Small intestine (tissue), 7 donors: ENCODE results near the gene GJC1. TPM values are rescaled to one million over a fixed set of nuclear protein-coding genes. Genes with fewer than 3 reads are reported as not detected.

Source experiments
- DNase-seq, 2 donors: peaks; one replicate each; pipeline versions ENCODE4 v3.0.0 to v3.0.0-alpha.2; 2013
- FAIRE-seq: peaks from 2 replicates; lab custom pipeline; 2012; peaks lifted over from hg19 to GRCh38; lab: Jason Lieb, UNC
- H3K27ac ChIP-seq, 3 donors: one replicate each; pipeline ENCODE4 v1.5.1; 2013; ENCODE audit warnings: low read length in 2 of 3, mild to moderate bottlenecking in 2 of 3, control low read depth in 1 of 3, inconsistent platforms in 1 of 3, low read depth in 1 of 3, moderate library complexity in 1 of 3
- H3K27me3 ChIP-seq, 3 donors: one replicate each; pipeline ENCODE4 v1.6.1; 2013; ENCODE audit warnings: low read length in 3 of 3, inconsistent platforms in 1 of 3; ENCODE audit not compliant: control insufficient read depth in 3 of 3, insufficient read depth in 3 of 3
- H3K36me3 ChIP-seq, 3 donors: one replicate each; pipeline ENCODE4 v1.6.1; 2013; ENCODE audit warnings: low read length in 3 of 3, inconsistent platforms in 1 of 3, low read depth in 1 of 3, mild to moderate bottlenecking in 1 of 3, moderate library complexity in 1 of 3; ENCODE audit not compliant: control insufficient read depth in 3 of 3, insufficient read depth in 2 of 3
- H3K4me1 ChIP-seq, 3 donors: one replicate each; pipeline ENCODE4 v1.6.1; 2013; ENCODE audit warnings: low read length in 2 of 3, inconsistent platforms in 1 of 3, low read depth in 1 of 3, mild to moderate bottlenecking in 1 of 3, moderate library complexity in 1 of 3; ENCODE audit not compliant: control insufficient read depth in 3 of 3, insufficient read depth in 2 of 3
- H3K4me3 ChIP-seq, 3 donors: one replicate each; pipeline ENCODE4 v1.5.1; 2013; ENCODE audit warnings: low read length in 3 of 3, control low read depth in 1 of 3, inconsistent platforms in 1 of 3, low read depth in 1 of 3, mild to moderate bottlenecking in 1 of 3, moderate library complexity in 1 of 3
- H3K9me3 ChIP-seq, 2 donors: one replicate each; pipeline ENCODE4 v1.6.1; 2013; ENCODE audit warnings: low read depth in 1 of 2, low read length in 1 of 2; ENCODE audit not compliant: control insufficient read depth in 2 of 2, insufficient read depth in 1 of 2
- WGBS, 3 donors: extraction: QIAGEN DNeasy Blood & Tissue Kit; methylation state at CpG; one replicate each; pipeline ENCODE4 v1.1.7; 2013; 5-methylcytosine and 5-hydroxymethylcytosine counted together
- polyA plus RNA-seq, 4 donors: library from polyadenylated mRNA; stranded (reverse) in 3 of 4; unstranded in 1 of 4; fragments of 200-250 nt in 3 of 4; fragments of 120-200 nt in 1 of 4; gene quantifications; one replicate each; pipeline versions ENCODE4 v1.2.1 to v1.2.3, GENCODE V29; 2013
- donor health status: healthy with polysubstance abuse.
- donor health status: control.
- donor health status: control.
- donor health status: Bipolar disorder and iron deficiency.
- donor health status: healthy.

GJC1 gene
- polyA plus RNA-seq, 4 donors: 3.2 to 4.7 TPM; not detected in 2

DNA sequence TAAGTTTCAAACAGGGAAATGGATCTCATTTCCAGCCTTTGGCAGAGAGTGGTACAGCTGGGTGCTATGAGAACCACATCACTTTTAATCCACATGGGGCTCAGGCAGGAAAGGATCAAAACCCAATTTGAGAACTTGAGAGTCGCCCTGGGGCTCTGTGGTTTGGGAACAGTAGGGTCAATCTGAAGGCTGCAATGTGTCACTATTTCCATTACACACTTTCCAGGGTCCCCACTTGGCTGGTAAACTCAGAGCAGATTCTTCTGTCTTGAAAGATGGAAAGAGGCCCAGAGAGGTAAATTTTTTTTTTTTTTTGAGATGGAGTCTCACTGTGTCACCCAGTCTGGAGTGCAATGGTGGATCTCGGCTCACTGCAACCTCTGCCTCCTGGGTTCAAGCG, 10.8 kb upstream of the GJC1 start:
- no peaks in the 10 kb centered on the region for H3K4me1 ChIP-seq
- DNase-seq: no peak
- no peaks in the 10 kb centered on the region for H3K36me3 ChIP-seq
- FAIRE-seq: no peak
- H3K9me3 ChIP-seq: no peaks in the 10 kb centered on the region
- peaks cover 0 to 7% (median 0%) of the 10 kb centered on the region in 3 donors for H3K27me3 ChIP-seq
- WGBS, 3 donors: 64 to 85% (median 76%) methylated on average over 3 of the region's 3 CpGs
- no peak overlapping the region for H3K4me3 ChIP-seq
- no peak overlapping the region for H3K27ac ChIP-seq

DNA sequence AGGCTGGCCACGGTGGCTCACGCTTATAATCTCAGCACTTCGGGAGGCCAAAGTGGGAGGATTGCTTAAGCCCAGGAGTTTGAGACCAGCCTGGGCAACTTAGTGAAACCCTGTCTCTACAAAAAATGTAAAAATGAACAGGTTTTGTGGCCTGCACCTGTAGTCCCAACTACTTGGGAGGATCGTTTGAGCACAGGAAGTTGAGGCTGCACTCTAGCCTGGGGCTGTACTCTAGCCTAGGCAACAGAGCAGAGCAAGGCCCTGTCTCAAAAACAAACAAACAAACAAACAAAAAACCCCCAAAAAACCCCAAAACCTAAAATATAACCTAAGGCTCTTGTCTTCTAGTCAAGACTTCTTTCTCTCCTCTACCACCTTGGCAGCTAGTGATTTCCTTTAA, 10.2 kb upstream of the GJC1 start:
- Histone ChIP-seq H3K4me1 (no peaks in the 10 kb centered on the region), H3K27ac (no peak overlapping the region), H3K36me3 (no peaks in the 10 kb centered on the region), H3K9me3 (no peaks in the 10 kb centered on the region), H3K27me3 (peaks cover 0 to 7% (median 0%) of the 10 kb centered on the region in 3 donors), H3K4me3 (no peak overlapping the region)
- FAIRE-seq: no peak
- DNase-seq: no peak
- WGBS, 3 donors: 77 to 81% (median 77%) methylated on average over 4 of the region's 4 CpGs

DNA sequence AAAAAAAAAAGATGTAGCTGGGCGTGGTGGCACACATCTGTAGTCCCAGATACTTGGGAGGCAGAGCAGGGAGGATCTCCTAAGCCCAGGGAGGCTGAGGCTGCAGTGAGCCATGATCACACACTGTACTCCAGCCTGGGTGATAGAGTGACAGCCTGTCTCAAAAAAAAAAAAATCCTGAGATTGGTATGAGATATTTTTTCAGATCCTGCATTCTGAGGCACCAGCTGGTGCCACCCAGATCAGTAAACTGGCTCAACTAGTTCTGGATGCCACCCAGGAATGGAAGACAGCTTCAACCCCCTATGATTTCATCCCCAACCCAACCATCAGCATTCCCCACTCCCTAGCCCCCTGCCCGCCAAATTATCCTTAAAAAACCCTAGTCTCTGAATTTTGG, 7.1 kb upstream of the GJC1 start:
- Histone ChIP-seq H3K27ac (no peak overlapping the region), H3K4me1 (no peaks in the 10 kb centered on the region), H3K9me3 (no peaks in the 10 kb centered on the region), H3K36me3 (no peaks in the 10 kb centered on the region), H3K4me3 (no peak overlapping the region), H3K27me3 (peaks cover 0 to 8% (median 0%) of the 10 kb centered on the region in 3 donors)
- WGBS, 3 donors: 50 to 73% (median 60%) methylated on average over 2 of the region's 2 CpGs
- DNase-seq (no peak), FAIRE-seq (no peak)

DNA sequence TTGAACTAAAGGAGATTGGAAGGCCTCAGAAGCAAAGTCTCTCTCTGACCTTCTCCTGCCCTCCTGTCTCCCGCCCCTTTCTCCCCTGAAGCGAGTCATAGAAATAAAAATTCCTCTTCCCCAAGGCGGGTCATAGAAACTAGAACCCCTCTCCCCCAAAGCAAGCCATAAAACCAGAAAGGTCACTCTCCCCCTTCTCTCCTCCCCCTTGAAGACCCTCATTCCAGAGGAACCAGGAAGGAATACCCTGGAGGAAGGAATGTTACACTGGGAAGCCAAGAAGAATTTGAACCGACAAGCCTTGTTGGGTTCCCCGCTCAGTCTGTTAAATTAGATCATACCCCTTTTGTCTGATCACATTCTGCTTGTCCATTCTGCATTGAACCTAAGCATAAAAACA, 2.7 kb upstream of the GJC1 start:
- WGBS, 3 donors: 68 to 71% (median 68%) methylated on average over 5 of the region's 5 CpGs
- Histone ChIP-seq H3K27ac (no peak overlapping the region), H3K9me3 (no peaks in the 10 kb centered on the region), H3K27me3 (peaks cover 8 to 36% (median 12%) of the 10 kb centered on the region in 3 donors), H3K36me3 (no peaks in the 10 kb centered on the region), H3K4me3 (no peak overlapping the region), H3K4me1 (peaks cover 0 to 4% (median 0%) of the 10 kb centered on the region in 3 donors)
- DNase-seq (no peak), FAIRE-seq (no peak)

DNA sequence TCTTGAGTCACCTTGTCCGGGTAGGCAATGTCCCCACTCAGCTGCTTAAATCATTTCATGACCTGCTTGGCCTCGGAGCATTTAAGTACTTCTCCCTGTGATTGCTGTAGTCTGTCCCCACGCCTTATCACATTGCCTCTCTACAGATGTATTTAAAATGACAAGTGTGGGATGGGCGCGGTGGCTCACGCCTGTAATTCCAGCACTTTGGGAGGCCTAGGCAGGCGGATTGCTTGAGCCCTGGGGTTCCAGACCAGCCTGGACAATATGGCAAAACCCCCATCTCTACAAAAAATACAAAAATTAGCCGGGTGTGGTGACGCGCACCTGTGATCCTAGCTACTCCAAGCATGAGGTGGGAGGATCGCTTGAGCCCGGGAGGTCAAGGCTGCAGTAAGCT, 1.3 kb upstream of the GJC1 start:
- H3K9me3 ChIP-seq: no peaks in the 10 kb centered on the region
- H3K27me3 ChIP-seq: peaks cover 8 to 40% (median 16%) of the 10 kb centered on the region in 3 donors
- no peak overlapping the region for H3K4me3 ChIP-seq
- H3K4me1 ChIP-seq: peaks cover 0 to 4% (median 0%) of the 10 kb centered on the region in 3 donors
- H3K27ac ChIP-seq: no peak overlapping the region
- FAIRE-seq (no peak), DNase-seq (no peak)
- 63 to 74% (median 70%) methylated on average over 12 of the region's 12 CpGs for WGBS, 3 donors
- H3K36me3 ChIP-seq: no peaks in the 10 kb centered on the region

DNA sequence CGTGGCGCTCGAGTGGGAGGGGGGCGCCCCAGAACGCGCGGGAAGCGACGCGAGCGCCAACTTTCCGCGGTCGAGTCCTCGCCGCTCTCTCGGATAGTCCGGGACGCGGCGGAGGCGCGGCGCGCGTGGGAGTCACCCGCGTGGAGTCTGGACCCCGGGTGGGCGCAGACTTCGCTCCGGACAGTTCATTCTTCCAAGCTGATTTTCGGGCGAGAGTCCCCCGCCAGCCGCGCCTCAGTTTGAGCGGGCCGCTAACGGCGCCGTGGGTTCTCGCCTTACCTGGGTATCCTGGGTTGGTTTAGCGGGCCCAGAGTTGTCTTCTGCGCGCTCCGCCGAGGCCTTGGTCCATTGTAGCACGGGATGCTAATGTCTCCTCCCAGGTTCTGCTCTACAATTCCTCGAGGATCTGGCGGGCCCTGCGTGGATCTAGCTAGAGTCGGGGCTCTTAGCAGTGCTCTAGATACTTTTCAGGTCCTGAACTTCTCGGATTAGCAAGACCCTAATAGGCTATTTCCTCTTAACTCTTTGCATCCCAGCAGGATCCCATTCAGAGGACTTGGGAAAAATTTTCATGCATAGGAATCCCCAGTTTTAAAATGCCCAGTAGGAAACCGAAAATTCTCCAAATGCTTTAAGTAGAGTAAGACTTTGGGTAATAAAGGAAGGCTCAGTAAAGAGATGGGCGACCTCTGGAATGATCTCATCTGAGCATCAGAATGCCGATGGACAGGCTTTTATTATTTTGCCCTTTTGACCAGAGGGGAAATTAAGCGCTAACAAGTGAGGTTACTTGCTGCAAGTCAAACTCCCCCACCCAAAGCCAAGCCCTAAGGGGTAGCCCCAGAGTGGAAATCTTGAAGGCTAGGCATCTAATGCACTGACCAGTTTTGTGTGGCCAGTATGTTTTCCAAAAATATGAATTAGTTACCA, 537 bp upstream of the GJC1 start:
- FAIRE-seq (no peak), DNase-seq (no peak)
- WGBS, 3 donors: 2 to 4% (median 3%) methylated on average over 48 to 58 of the region's 58 CpGs
- Histone ChIP-seq H3K4me3 (peak overlapping the region; percentile 41 to 67 (median 46)), H3K9me3 (no peaks in the 10 kb centered on the region), H3K27me3 (peaks cover 8 to 40% (median 16%) of the 10 kb centered on the region in 3 donors), H3K36me3 (no peaks in the 10 kb centered on the region), H3K4me1 (peaks cover 0 to 4% (median 0%) of the 10 kb centered on the region in 3 donors), H3K27ac (peak overlapping the region in 2 of 3 donors; percentile 54 to 57)

DNA sequence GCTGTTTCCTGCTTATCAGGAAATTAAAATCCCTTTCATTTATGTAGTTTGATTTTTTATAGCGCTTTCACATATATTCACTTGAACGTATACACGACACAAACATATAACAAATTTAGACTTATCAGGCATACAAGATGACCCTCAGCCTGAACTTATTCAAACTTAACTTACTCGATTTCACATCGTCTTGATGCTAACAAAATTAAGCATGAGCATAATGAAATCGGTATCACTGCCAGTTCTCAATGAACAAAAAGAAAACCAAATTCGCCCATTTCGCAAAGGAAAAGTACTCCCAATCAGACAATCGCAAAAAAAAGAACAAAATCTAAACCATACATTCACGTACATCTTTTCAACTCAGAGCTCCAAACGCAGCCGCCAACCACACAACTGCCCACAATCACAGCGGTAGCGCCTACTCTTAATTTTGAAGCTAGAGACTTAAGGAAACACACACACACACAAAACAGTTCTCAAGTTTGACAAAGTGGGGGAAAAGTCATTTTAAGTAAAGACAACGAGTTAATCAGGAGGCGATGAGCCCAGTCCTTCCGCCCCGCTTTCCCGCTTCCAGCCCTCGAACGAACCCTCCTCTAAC, 1.1 kb downstream of the GJC1 start:
- Histone ChIP-seq H3K4me3 (peak overlapping the region; percentile 46 to 67 (median 62)), H3K4me1 (peaks cover 0 to 4% (median 0%) of the 10 kb centered on the region in 3 donors), H3K27me3 (peaks cover 8 to 39% (median 16%) of the 10 kb centered on the region in 3 donors), H3K27ac (peak overlapping the region in 2 of 3 donors; percentile 66 to 77), H3K9me3 (no peaks in the 10 kb centered on the region), H3K36me3 (no peaks in the 10 kb centered on the region)
- DNase-seq (peak in 1 of 2 donors; percentile 59), FAIRE-seq (no peak)
- WGBS, 3 donors: 2 to 5% (median 3%) methylated on average over 21 of the region's 21 CpGs

DNA sequence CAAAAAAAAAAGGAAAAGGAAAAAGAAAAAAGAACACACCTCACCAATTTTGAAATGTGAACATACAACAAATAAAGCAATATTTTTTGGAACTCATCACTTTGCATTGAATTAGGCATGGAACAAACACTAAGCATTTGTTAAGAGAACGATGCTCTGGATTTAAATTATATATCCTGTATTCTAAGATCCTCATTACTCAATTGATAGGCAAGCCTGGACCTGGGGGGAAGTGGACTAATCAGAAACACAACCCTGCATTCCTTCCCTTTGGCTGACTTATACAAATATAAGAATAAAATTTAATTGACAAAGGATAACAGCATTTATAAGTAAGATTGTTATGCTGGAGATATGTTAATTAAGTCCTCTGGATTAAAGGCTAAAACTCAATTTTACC, 2.2 kb downstream of the GJC1 start:
- FAIRE-seq (no peak), DNase-seq (no peak)
- peaks cover 0 to 4% (median 0%) of the 10 kb centered on the region in 3 donors for H3K4me1 ChIP-seq
- no peaks in the 10 kb centered on the region for H3K36me3 ChIP-seq
- H3K27me3 ChIP-seq: peaks cover 8 to 37% (median 16%) of the 10 kb centered on the region in 3 donors
- H3K4me3 ChIP-seq: no peak overlapping the region
- WGBS, 3 donors: 71 to 86% (median 76%) methylated on average over 1 of the region's 1 CpG
- no peaks in the 10 kb centered on the region for H3K9me3 ChIP-seq
- no peak overlapping the region for H3K27ac ChIP-seq
